Measurements from ENCODE around the gene APBA3.

Gene APBA3

DNA sequence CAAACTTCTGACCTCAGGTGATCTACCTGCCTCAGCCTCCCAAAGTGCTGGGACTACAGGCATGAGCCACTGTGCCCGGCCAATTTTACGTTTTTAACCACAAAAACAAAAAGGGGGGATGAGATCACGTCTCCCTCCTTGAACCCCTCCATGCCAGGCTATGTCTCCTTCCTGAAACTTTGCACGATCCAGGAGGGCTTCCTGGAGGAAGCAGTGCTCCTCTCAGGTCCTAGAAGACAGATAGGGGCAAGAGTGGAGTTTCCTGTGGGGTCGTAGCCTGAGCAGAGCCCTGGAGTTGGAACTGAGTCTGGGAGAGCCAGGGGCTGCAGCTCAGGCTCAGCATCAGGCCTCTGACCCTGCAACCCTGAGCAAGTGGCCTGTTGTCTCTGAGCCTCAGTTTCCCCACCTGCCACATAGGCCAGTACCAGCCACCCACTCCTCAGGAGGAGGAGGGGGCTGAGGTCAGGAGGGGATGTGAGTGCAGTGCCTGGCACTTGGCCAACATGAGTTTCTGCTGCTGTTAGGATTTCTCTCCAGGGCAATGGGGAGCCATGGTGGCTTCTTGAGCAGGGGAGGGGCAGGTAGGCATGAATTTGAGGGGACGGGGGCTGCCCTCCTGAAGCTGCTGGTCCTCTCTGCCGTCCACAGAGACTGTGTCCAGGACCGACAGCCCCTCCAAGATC is 16.0 kb downstream of the APBA3 start:
- TF ChIP-seq, protein P1, sequence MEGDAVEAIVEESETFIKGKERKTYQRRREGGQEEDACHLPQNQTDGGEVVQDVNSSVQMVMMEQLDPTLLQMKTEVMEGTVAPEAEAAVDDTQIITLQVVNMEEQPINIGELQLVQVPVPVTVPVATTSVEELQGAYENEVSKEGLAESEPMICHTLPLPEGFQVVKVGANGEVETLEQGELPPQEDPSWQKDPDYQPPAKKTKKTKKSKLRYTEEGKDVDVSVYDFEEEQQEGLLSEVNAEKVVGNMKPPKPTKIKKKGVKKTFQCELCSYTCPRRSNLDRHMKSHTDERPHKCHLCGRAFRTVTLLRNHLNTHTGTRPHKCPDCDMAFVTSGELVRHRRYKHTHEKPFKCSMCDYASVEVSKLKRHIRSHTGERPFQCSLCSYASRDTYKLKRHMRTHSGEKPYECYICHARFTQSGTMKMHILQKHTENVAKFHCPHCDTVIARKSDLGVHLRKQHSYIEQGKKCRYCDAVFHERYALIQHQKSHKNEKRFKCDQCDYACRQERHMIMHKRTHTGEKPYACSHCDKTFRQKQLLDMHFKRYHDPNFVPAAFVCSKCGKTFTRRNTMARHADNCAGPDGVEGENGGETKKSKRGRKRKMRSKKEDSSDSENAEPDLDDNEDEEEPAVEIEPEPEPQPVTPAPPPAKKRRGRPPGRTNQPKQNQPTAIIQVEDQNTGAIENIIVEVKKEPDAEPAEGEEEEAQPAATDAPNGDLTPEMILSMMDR (IDR thresholded peaks at IDR 0.05; ENCODE audit: control extremely low read depth, extremely low read depth, low read depth, missing control alignments): no peak
- POLR2A ChIA-PET: no interaction called here
- CTCF ChIA-PET: no interaction called here

DNA sequence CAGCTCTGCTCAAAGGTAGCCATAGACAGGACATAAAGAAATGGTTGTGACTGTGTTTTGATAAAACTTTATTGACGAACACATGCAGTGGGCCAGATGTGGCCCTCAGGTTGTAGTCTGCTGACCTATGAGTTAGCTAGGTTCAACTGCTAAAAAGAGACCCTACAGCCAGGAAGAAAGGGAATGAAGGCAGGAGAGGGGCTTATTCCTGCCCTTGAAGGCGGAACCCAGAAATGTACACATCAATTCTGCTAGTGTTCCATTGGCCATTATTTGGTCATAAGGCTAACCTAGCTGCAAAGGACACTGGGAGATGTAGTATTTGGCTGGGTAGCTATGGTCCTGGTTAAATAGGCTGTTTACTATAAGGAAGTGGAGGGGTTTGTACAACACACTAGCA is 18.0 kb downstream of the APBA3 start:
- CTCF ChIA-PET: no interaction called here
- no peak for DNase-seq (ENCODE audit: extremely low spot score)
- POLR2A ChIA-PET: interaction anchor here (0.6 kb wide), 1 partner anchor 50 kb away, joined by 6 read pairs; no protein-coding TSS in a partner anchor
- TF ChIP-seq, protein P1 (IDR thresholded peaks at IDR 0.05; ENCODE audit: control extremely low read depth, extremely low read depth, low read depth, missing control alignments): no peak

More for the DNA sequence above, 16.0 kb downstream of the APBA3 start:
- DNase-seq (ENCODE audit: extremely low spot score): no peak

DNA sequence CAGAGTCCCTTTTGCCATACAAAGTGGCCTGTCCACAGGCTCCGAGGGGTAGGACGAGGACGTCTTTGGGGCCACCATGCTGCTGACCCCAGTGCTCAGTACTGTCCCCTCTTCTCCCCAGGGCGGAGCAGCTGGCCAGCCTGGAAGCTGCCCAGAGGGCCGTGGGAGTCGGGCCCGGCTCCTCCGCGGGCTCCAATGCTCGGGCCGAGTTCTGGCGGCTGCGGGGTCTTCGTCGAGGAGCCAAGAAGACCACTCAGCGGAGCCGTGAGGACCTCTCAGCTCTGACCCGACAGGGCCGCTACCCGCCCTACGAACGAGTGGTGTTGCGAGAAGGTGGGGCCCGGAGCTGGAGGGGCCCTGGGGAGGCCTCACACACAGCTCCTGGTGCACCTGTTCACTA is 21.1 kb downstream of the APBA3 start:
- TF ChIP-seq, protein P1 (IDR thresholded peaks at IDR 0.05; ENCODE audit: control extremely low read depth, extremely low read depth, low read depth, missing control alignments): no peak
- no peak for DNase-seq (ENCODE audit: extremely low spot score)
- POLR2A ChIA-PET: no interaction called here
- CTCF ChIA-PET: interaction anchor here (1.0 to 1.2 kb wide), 2 partner anchors 17 to 21 kb away, joined by 3 read pairs; partner anchors contain the start of gene APBA3

DNA sequence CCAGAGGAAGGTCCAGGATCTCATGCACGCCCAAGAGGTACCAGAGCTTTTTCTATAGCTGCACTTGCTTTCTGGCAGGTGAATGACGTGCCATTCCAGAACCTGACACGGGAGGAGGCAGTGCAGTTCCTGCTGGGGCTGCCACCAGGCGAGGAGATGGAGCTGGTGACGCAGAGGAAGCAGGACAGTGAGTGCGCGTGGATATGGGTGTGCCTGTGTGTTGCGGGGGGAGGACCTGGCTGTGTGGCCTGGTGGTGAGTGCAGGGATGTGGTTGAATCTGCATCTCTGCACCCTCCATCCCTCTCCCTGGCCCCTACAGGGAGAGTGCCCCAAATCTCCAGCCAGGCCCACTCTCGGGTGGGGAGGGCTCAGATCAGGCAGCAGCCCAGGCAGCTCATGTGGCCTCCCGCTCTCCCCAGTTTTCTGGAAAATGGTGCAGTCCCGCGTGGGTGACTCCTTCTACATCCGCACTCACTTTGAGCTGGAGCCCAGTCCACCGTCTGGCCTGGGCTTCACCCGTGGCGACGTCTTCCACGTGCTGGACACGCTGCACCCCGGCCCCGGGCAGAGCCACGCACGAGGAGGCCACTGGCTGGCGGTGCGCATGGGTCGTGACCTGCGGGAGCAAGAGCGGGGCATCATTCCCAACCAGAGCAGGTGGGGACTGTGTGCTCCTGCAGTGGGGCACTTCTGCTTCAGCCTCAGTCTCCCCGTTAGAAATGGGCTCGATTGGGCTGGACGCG is 22.8 kb downstream of the APBA3 start:
- CTCF ChIA-PET: no interaction called here
- TF ChIP-seq, protein P1 (IDR thresholded peaks at IDR 0.05; ENCODE audit: control extremely low read depth, extremely low read depth, low read depth, missing control alignments): no peak
- no peak for DNase-seq (ENCODE audit: extremely low spot score)
- POLR2A ChIA-PET: no interaction called here

DNA sequence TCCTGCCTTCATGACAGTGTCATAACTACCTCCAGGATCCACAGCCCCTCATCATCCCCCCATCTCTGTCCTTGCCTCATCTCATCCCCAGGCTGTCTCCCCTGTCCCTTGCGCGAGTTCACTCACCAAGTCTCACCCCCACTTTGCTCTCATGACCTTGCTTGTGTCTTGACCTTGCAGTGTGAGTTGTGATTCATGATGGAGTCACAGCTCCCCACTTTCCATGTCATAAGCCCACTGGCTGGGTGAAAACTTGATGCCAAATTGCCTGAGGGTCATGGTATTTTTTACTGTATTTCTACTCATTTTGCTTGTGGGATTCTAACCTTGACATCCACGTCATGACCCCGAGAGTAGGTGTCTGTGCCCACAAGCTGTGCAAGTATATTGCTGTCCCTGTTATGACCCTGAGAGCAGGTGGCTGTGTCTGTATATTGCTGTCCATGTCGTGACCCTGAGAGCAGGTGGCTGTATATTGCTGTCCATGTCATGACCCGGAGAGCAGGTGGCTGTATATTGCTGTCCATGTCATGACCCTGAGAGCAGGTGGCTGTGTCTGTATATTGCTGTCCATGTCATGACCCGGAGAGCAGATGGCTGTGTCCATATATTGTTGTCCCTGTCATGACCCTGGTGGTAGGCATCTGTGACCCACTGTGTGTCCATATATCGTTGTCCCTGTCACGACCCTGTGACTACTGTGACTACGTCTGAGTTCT is 23.8 kb downstream of the APBA3 start:
- CTCF ChIA-PET: no interaction called here
- POLR2A ChIA-PET: no interaction called here
- no peak for DNase-seq (ENCODE audit: extremely low spot score)
- TF ChIP-seq, protein P1 (IDR thresholded peaks at IDR 0.05; ENCODE audit: control extremely low read depth, extremely low read depth, low read depth, missing control alignments): no peak

DNA sequence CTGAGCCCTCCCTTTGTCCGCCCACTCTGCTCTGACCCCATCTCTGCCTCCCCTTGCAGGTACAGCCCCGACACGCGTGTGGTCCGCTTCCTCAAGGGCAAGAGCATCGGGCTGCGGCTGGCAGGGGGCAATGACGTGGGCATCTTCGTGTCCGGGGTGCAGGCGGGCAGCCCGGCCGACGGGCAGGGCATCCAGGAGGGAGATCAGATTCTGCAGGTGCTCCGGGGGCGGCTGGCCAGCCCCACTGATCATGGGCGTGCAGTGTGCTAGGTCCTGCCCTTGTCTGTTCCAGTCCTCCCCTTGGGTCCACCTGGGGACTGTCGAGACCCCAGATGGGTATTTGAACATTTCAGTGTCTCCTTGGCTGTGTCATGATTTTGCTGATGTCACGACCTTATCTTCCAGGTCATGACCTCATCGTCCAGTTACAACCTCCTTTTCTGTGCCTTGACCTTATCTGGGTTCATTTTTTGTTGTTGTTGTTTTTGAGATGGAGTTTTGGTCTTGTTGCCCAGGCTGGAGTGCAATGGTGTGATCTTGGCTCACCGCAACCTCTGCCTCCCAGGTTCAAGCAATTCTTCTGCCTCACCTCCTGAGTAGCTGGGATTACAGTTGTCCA is 25.3 kb downstream of the APBA3 start:
- ChIA-PET POLR2A (no interaction called here), CTCF (interaction anchor here (0.8 kb wide), 1 partner anchor 16 kb away, joined by 3 read pairs; no protein-coding TSS in a partner anchor)

More for the DNA sequence above, 25.3 kb downstream of the APBA3 start:
- TF ChIP-seq, protein P1 (IDR thresholded peaks at IDR 0.05; ENCODE audit: control extremely low read depth, extremely low read depth, low read depth, missing control alignments): no peak
- no peak for DNase-seq (ENCODE audit: extremely low spot score)
